Neural progenitor cell (in vitro differentiated cells): ENCODE data around the gene SUPV3L1. TPM values are rescaled to one million over a fixed set of nuclear protein-coding genes. Genes with fewer than 3 reads are reported as not detected.
A peak's percentile ranks its signal among the peaks of the same experiment; 100 is the strongest.
"Not testable (repeated sequence)": the region's sequence is repeated elsewhere in the genome, so short reads cannot be mapped to it uniquely, and the experiment has no call there.

ENCODE experiments used
- DNase-seq: peaks from one replicate; pipeline ENCODE4 v3.0.0-alpha.2; 2016; ENCODE audit warnings: low spot score
- H2AFZ ChIP-seq: fragments of 200-600 bp; sonication (generic); replicated peaks from 2 replicates; pipeline ENCODE4 v1.6.1; 2016; ENCODE audit warnings: antibody characterized with exemption
- H3F3A ChIP-seq: fragments of 200-600 bp; sonication (generic); 2 replicates; pipeline ENCODE4 v1.6.1; 2016; ENCODE audit warnings: antibody characterized with exemption, low read depth
- H3K27ac ChIP-seq: fragments of 200-600 bp; sonication (generic); 2 replicates; pipeline ENCODE4 v1.5.1; 2016; ENCODE audit warnings: mild to moderate bottlenecking
- H3K27me3 ChIP-seq: fragments of 200-600 bp; sonication (generic); 2 replicates; pipeline ENCODE4 v1.6.1; 2016; ENCODE audit warnings: mild to moderate bottlenecking, moderate library complexity
- H3K36me3 ChIP-seq: fragments of 200-600 bp; sonication (generic); 2 replicates; pipeline ENCODE4 v1.5.1; 2016
- H3K4me1 ChIP-seq: fragments of 200-600 bp; sonication (generic); 2 replicates; pipeline ENCODE4 v1.6.1; 2016; ENCODE audit warnings: mixed run types
- H3K4me2 ChIP-seq: fragments of 200-600 bp; sonication (generic); 2 replicates; pipeline ENCODE4 v1.6.1; 2016
- H3K4me3 ChIP-seq: fragments of 200-600 bp; sonication (generic); 2 replicates; pipeline ENCODE4 v1.5.1; 2016
- H3K79me2 ChIP-seq: fragments of 200-600 bp; sonication (generic); 2 replicates; pipeline ENCODE4 v1.6.1; 2016; ENCODE audit warnings: low read depth
- H3K9ac ChIP-seq: fragments of 200-600 bp; sonication (generic); 2 replicates; pipeline ENCODE4 v1.6.1; 2016
- H3K9me3 ChIP-seq: fragments of 200-600 bp; sonication (generic); 2 replicates; pipeline ENCODE4 v1.5.1; 2016; ENCODE audit warnings: low read depth
- H4K20me1 ChIP-seq: fragments of 200-600 bp; sonication (generic); 2 replicates; pipeline ENCODE4 v1.6.1; 2016; ENCODE audit warnings: low read depth
- H3K27ac Mint-ChIP-seq: 3 replicates; pipeline ENCODE4 v1.8.0; 2021; ENCODE audit warnings: mixed read lengths
- H3K27me3 Mint-ChIP-seq: 2 replicates; pipeline ENCODE4 v1.8.0; 2022; ENCODE audit warnings: low read depth, mild to moderate bottlenecking, inconsistent platforms, moderate library complexity, mixed read lengths; ENCODE audit not compliant: insufficient read depth
- H3K36me3 Mint-ChIP-seq: 3 replicates; pipeline ENCODE4 v1.8.0; 2021; ENCODE audit warnings: mixed read lengths
- H3K4me1 Mint-ChIP-seq: 3 replicates; pipeline ENCODE4 v1.8.0; 2021; ENCODE audit warnings: mixed read lengths
- H3K4me3 Mint-ChIP-seq: 3 replicates; pipeline ENCODE4 v1.8.0; 2021; ENCODE audit warnings: mild to moderate bottlenecking, moderate library complexity, mixed read lengths
- H3K9me3 Mint-ChIP-seq: 3 replicates; pipeline ENCODE4 v1.8.0; 2020; ENCODE audit warnings: mixed read lengths
- EZH2 ChIP-seq: fragments of 200-600 bp; sonication (generic); IDR thresholded peaks from 2 replicates; pipeline ENCODE4 v1.6.1; 2017; ENCODE audit warnings: antibody characterized with exemption, mild to moderate bottlenecking, moderate library complexity
- EZH2phosphoT487 ChIP-seq: fragments of 200-600 bp; sonication (generic); IDR thresholded peaks from 2 replicates; pipeline ENCODE4 v1.6.1; 2017; ENCODE audit warnings: antibody characterized with exemption
- total RNA-seq: library from RNA; depleted of rRNA; stranded (reverse); fragments of >200 nt; gene quantifications from 2 replicates; pipeline ENCODE4 v1.2.3, GENCODE V29; 2015; ENCODE audit warnings: low replicate concordance
- TF ChIP-seq, protein P1 (sequence below): fragments of 200-600 bp; sonication (generic); IDR thresholded peaks from 2 replicates; pipeline ENCODE4 v1.5.1; 2017; ENCODE audit warnings: antibody characterized with exemption, mild to moderate bottlenecking

Gene SUPV3L1
- total RNA-seq, 1 donor from 2014 or later: 31.9 TPM

DNA sequence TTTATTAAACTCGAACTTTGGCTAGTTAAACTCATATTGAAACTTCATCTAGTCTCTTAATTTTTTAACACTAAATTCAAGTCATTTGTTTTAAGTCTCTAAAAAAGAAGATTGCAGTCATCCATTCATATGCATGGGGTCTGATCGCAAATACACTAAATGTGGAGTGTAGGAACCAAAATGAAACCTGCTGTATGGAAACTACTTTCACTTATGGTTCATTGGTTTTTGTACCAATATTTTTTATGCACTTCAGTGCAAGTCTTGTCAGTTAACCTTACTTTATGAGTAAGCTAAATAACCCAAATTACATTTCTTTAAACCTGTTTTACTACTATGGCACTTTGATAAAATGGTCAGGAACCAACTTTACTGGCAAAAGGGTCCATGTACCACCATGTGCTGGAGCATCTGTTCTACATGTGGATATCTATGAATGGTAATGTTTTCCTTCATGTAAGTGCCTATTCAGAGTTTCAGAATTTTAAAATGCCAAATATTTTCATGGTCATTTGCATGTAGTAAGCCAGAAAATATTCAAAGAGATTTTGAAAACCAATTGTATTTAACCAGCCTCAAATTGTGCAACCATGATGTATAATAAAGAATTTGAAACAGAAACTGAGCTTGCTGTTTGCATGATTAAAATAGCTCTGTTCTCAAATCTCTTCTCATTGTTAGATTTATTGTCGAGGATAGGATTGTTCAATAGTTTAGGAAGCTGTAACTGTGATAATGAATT is 7.6 kb upstream of the SUPV3L1 start:
- Histone ChIP-seq H3K9me3 (no peaks in the 10 kb centered on the region), H3K27ac (no peak overlapping the region), H3K36me3 (peaks cover 7% of the 10 kb centered on the region), H3F3A (peaks cover 13% of the 10 kb centered on the region), H4K20me1 (no peaks in the 10 kb centered on the region), H3K79me2 (no peaks in the 10 kb centered on the region), H3K9ac (no peak overlapping the region), H3K4me1 (no peaks in the 10 kb centered on the region), H3K4me2 (no peak overlapping the region), H3K27me3 (no peaks in the 10 kb centered on the region), H2AFZ (no peak overlapping the region), H3K4me3 (no peak overlapping the region)
- peaks cover 2% of the 10 kb centered on the region for H3K27me3 Mint-ChIP-seq
- no peaks in the 10 kb centered on the region for H3K36me3 Mint-ChIP-seq
- no peak overlapping the region for H3K27ac Mint-ChIP-seq
- no peak for DNase-seq
- H3K4me1 Mint-ChIP-seq: no peaks in the 10 kb centered on the region
- no peak for TF ChIP-seq EZH2phosphoT487
- TF ChIP-seq, protein P1, sequence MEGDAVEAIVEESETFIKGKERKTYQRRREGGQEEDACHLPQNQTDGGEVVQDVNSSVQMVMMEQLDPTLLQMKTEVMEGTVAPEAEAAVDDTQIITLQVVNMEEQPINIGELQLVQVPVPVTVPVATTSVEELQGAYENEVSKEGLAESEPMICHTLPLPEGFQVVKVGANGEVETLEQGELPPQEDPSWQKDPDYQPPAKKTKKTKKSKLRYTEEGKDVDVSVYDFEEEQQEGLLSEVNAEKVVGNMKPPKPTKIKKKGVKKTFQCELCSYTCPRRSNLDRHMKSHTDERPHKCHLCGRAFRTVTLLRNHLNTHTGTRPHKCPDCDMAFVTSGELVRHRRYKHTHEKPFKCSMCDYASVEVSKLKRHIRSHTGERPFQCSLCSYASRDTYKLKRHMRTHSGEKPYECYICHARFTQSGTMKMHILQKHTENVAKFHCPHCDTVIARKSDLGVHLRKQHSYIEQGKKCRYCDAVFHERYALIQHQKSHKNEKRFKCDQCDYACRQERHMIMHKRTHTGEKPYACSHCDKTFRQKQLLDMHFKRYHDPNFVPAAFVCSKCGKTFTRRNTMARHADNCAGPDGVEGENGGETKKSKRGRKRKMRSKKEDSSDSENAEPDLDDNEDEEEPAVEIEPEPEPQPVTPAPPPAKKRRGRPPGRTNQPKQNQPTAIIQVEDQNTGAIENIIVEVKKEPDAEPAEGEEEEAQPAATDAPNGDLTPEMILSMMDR: no peak
- no peak for TF ChIP-seq EZH2
- no peaks in the 10 kb centered on the region for H3K9me3 Mint-ChIP-seq
- H3K4me3 Mint-ChIP-seq: no peak overlapping the region

DNA sequence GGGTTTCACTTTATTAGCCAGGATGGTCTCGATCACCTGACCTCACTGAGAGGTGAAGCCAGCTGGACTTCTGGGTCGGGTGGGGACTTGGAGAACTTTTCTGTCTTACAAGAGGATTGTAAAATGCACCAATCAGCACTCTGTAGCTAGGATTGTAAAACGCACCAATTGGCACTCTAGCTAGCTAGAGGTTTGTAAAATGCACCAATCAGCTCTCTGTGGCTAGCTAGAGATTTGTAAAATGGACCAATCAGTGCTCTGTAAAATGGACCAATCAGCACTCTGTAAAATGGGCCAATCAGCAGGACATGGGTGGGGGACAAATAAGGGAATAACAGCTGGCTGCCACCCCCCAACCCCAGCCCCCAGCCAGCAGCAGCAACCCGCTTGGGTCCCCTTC is 4.7 kb upstream of the SUPV3L1 start:
- H3K27me3 Mint-ChIP-seq: not testable (repeated sequence)

DNA sequence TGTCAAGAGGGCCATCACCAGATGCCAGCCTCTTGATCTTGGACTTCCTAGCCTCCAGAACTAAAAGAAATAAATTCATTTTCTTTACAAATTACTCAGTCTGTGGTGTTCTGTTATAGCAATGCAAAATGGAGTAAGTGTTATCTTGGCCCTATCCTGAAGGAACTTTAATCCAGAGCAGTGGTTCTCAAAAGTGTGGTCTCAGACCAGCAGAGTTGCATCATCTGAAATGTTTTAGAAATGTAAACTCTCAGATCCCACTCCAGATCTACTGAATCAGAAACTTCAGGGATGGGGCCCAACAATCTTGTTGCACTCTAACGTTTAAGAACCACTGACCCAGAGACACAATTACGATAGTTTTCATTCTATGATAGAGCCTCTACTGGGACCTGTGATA is 3.2 kb upstream of the SUPV3L1 start:
- H3K9me3 ChIP-seq: no peaks in the 10 kb centered on the region
- no peak overlapping the region for H3K27ac ChIP-seq
- Mint-ChIP-seq H3K4me1 (peaks cover 24% of the 10 kb centered on the region), H3K4me3 (no peak overlapping the region), H3K36me3 (no peaks in the 10 kb centered on the region), H3K27me3 (peaks cover 5% of the 10 kb centered on the region), H3K27ac (no peak overlapping the region), H3K9me3 (no peaks in the 10 kb centered on the region)
- H3K9ac ChIP-seq: no peak overlapping the region
- no peaks in the 10 kb centered on the region for H4K20me1 ChIP-seq
- H3F3A ChIP-seq: no peaks in the 10 kb centered on the region
- H3K27me3 ChIP-seq: no peaks in the 10 kb centered on the region
- no peaks in the 10 kb centered on the region for H3K36me3 ChIP-seq
- DNase-seq: no peak
- H2AFZ ChIP-seq: no peak overlapping the region
- H3K4me3 ChIP-seq: no peak overlapping the region
- TF ChIP-seq EZH2phosphoT487 (no peak), EZH2 (no peak)
- TF ChIP-seq, protein P1: no peak
- H3K4me1 ChIP-seq: peaks cover 8% of the 10 kb centered on the region
- peaks cover 19% of the 10 kb centered on the region for H3K79me2 ChIP-seq
- H3K4me2 ChIP-seq: no peak overlapping the region

More for the DNA sequence above, 4.7 kb upstream of the SUPV3L1 start:
- H3F3A ChIP-seq, H3K36me3 Mint-ChIP-seq, H3K36me3 ChIP-seq, H3K27ac ChIP-seq, H3K27ac Mint-ChIP-seq, H3K4me3 Mint-ChIP-seq, H3K9ac ChIP-seq, H3K9me3 ChIP-seq, H3K9me3 Mint-ChIP-seq, H3K4me2 ChIP-seq, H2AFZ ChIP-seq, H3K27me3 ChIP-seq, H4K20me1 ChIP-seq, DNase-seq, H3K4me3 ChIP-seq, H3K4me1 ChIP-seq, H3K79me2 ChIP-seq: not testable (repeated sequence)
- H3K4me1 Mint-ChIP-seq: peaks cover 13% of the 10 kb centered on the region

- H3K4me2 ChIP-seq: peak overlapping the region; percentile 94
- H3K9ac ChIP-seq: peak overlapping the region; percentile 98
- no peaks in the 10 kb centered on the region for H3K9me3 ChIP-seq
- H4K20me1 ChIP-seq: peaks cover 2% of the 10 kb centered on the region
- H3K36me3 ChIP-seq: no peaks in the 10 kb centered on the region
- Mint-ChIP-seq H3K27me3 (peaks cover 4% of the 10 kb centered on the region), H3K9me3 (no peaks in the 10 kb centered on the region), H3K27ac (peak overlapping the region; percentile 100), H3K4me3 (peak overlapping the region; percentile 97), H3K36me3 (no peaks in the 10 kb centered on the region), H3K4me1 (peaks cover 24% of the 10 kb centered on the region)
- H3K4me1 ChIP-seq: peaks cover 8% of the 10 kb centered on the region
- H3K27ac ChIP-seq: peak overlapping the region; percentile 94
- peak overlapping the region; percentile 91 for H3K4me3 ChIP-seq
- H3K79me2 ChIP-seq: peaks cover 42% of the 10 kb centered on the region
- no peaks in the 10 kb centered on the region for H3K27me3 ChIP-seq
- no peaks in the 10 kb centered on the region for H3F3A ChIP-seq
- peak; percentile 11 for DNase-seq
- TF ChIP-seq EZH2phosphoT487: no peak
- no peak for TF ChIP-seq EZH2
- TF ChIP-seq, protein P1: no peak
- peak overlapping the region; percentile 86 for H2AFZ ChIP-seq
These were observed 818 bp upstream of the SUPV3L1 start for GRCh38 chr10:69179089-69179742.
